RPMI7951 (cell line): Measurements from ENCODE around the gene CSRP1. TPM values are rescaled to one million over a fixed set of nuclear protein-coding genes. Genes with fewer than 3 reads are reported as not detected.
A peak's percentile ranks its signal among the peaks of the same experiment; 100 is the strongest.

ENCODE experiments used
- DNase-seq: peaks from one replicate; pipeline ENCODE4 v3.0.0-alpha.2; 2012; ENCODE audit warnings: low read depth
- total RNA-seq: library from RNA; depleted of rRNA; stranded (reverse); fragments of >200 nt; shearing (Covaris generic); gene quantifications from 2 replicates; pipeline ENCODE4 v1.2.3, GENCODE V29; 2014

Gene CSRP1
- total RNA-seq, 1 experiment from 2014 or later: 292 TPM

DNA sequence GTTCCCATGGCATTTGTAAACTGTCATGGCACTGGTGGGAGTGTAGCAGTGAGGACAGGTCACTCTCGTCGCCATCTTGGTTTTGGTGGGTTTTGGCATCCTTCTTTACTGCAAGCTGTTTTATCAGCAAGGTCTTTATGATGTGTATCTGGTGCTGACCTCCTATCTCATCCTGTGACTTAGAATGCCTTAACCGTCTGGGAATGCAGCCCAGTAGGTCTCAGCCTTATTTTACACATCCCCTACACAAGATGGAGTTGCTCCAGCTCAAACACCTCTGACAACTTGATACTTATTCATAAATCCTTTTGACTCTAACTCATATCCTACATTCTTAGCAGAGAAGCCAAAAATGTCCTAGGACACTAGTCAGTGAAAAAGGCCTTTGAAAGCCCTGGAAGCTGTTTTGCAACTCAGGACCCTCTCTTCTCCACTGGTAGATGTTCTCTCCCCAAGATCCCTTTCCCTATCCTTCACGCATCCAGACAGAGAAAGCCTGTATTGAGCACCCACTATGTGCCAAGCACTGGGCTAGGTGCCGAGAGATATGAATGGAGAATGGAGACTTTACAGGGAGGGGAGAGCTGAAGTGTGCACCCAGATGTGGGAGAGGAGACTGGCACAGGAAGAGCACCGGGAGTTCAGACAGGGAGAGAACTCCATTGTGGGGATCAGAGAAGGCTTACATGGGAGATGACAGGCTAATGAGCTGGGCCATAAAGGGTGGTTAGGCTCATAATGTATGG lies 6.7 kb upstream of the CSRP1 start:
- no peak for DNase-seq

DNA sequence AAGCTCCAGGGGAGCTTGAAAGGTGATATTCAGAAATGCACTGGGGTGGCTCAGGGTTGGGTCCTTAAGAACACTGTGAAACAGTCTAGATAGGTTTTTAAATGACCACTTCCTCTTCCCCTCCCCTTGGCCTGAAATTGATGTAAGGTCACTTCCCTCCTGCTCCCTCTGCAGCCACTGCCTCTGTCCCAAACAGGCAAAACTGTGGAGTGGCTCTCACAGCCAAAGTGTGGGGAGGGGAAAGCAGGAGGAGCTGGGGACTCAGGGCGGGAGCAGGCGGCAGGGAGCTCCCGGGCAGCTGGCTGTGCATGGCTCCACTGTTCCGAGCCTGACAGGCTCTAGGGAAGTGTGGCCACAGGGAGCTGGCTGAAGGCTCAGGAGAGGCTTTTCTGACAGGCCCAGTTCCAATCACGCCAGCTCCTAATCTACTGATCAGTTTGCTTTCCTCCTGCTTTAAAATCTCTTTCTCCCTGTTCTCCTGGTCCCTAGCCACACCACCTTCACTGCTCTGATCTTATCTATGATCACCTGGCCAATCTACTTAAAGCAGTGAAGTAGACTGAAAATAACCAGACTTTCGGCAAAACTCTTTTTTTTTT lies 5.1 kb upstream of the CSRP1 start:
- DNase-seq: peak; percentile 53

- DNase-seq: no peak
Measured at GRCh38 chr1:201511396-201511940, 4.5 kb upstream of the CSRP1 start.

- DNase-seq: no peak
Measured at GRCh38 chr1:201510734-201511133, 3.8 kb upstream of the CSRP1 start.

- DNase-seq: no peak
Measured at GRCh38 chr1:201509601-201510374, 2.9 kb upstream of the CSRP1 start.

GRCh38 chr1:201508809-201509208 lies 1.9 kb upstream of the CSRP1 start:
- no peak for DNase-seq

- DNase-seq: no peak
Measured at GRCh38 chr1:201507360-201507675, 395 bp upstream of the CSRP1 start.

DNA sequence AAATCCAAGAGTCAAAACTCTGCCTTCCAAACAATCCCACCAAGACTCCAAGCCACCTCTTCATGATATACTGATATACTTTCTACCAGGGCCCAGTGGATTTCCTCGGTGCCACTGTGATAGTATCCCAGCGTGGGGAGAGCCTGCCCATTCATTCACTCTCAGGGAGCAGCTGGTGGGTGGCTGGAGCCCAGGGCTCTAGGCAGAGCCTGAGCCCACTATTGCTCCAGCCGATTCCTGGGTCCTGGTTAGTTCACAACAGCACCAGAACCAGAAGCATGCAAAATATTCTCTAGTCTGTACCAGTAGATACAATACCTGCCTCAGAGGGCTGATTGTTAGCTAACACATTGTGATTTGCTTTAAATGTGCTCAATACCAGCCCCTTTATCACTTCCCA lies 831 bp downstream of the CSRP1 start:
- no peak for DNase-seq

DNA sequence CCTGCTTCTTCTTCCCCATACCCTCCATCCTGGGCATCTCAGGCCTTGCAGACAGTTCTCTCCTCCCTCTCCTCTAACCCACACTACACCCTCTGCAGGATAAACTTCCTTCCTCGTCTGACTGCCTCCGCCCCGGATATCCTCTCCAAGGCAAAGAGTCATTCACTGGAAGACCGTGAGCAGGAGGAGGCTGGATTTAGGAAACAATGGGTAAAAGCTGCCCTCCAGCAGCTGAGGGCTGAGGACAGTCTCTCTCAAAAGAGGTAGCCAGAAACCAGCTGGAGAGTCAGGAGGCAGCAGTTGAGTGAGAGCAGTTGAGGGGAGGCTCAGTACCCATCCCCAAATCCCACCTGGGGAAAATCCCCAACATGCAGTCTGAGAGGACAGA lies 1.4 kb downstream of the CSRP1 start:
- DNase-seq: peak; percentile 71

GRCh38 chr1:201504799-201505502 lies 2.0 kb downstream of the CSRP1 start:
- DNase-seq: no peak

DNA sequence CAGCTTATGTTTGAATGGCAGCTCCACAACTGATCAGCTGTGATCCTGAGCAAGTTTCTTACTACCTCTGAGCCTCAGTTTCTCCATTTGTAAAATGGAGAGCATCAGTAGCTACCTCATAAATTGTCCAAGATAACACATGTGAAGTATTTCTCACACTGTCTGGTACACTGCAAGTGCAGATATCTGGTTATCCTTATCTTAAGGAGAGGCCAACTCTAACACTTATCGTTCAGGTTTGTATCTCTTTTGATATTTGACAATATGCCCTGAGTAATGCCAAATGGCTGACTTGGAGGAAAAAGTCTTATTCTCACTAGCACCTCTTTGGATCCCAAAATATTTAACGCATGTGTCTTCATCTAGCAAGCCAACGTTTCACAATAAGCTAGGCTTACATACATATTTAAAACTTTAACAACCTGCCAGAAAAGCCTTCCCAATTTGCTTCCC lies 2.7 kb downstream of the CSRP1 start:
- DNase-seq: no peak

GRCh38 chr1:201503397-201504176 lies 3.3 kb downstream of the CSRP1 start:
- DNase-seq: peak; percentile 93

- no peak for DNase-seq
Measured at GRCh38 chr1:201502511-201502857, 4.4 kb downstream of the CSRP1 start.

DNA sequence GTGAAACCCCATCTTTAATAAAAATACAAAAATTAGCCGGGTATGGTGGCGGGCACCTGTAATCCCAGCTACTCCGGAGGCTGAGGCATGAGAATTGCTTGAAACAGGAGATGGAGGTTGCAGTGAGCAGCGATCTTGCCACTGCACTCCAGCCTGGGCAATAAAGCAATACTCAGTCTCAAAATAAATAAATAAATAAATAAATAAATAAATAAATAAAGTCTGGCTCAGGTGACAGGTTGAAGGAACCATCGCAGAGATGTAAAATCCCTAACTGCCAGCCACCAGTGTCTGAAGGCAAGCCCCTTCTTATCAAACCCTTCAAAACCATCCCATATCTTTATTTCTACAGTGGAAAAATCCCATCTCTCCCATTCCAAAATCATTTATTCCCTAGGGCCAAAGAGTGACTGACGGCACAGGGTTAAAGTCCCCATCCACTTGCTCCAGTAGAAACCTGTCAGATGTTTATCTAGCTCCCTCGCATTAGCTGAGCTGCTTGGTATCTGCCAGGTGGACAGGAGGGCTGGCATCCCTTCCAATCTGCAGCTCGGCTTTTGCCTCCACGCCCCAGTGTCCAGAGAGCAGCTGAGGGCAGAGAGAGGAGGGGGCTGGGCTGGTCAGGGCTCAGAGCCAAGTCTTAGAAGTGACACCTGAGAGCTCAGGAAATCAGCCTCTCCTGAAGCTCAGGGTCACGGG lies 5.0 kb downstream of the CSRP1 start:
- DNase-seq: no peak

DNA sequence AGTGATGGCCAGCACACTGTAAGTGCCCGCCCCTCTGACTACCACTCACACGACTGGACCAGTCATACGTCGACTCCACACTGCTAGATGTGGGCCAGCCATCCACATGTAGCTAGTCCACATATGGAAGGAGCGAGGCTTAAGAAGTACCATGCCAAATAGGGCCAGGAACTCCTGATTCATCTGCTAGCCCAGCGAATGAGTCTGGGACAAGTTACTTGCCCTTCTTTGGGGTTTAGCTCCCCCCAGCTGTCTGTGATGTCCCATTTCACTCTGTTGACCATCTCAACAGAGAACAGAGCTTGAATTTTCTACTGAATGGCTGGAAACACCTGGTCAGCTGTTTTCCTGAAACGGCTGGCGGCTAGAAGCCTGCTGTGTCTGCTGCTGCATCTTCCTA lies 5.8 kb downstream of the CSRP1 start:
- DNase-seq: peak; percentile 50

DNA sequence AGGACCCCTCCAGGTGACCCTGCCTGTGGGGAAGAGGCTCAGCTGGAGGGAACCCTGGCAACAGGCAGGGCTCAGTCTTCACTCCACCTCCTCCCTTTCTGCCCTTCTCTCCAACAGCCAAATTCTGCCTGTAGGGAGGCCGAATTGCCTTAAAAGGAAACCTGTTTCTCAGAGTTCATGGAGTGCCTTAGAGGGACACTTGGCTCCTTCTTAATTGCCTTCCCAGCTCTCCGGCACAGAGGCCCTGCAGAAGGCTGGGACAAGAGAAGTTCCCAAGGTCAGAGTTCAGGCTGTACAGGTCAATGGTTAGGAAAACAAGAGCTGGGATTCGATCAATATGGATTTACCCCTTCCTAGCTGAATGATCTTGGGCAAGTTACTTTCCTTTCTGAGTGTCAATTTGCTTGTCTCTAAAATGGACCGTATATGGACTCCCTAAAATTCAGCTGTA lies 6.2 kb downstream of the CSRP1 start:
- DNase-seq: peak; percentile 42

DNA sequence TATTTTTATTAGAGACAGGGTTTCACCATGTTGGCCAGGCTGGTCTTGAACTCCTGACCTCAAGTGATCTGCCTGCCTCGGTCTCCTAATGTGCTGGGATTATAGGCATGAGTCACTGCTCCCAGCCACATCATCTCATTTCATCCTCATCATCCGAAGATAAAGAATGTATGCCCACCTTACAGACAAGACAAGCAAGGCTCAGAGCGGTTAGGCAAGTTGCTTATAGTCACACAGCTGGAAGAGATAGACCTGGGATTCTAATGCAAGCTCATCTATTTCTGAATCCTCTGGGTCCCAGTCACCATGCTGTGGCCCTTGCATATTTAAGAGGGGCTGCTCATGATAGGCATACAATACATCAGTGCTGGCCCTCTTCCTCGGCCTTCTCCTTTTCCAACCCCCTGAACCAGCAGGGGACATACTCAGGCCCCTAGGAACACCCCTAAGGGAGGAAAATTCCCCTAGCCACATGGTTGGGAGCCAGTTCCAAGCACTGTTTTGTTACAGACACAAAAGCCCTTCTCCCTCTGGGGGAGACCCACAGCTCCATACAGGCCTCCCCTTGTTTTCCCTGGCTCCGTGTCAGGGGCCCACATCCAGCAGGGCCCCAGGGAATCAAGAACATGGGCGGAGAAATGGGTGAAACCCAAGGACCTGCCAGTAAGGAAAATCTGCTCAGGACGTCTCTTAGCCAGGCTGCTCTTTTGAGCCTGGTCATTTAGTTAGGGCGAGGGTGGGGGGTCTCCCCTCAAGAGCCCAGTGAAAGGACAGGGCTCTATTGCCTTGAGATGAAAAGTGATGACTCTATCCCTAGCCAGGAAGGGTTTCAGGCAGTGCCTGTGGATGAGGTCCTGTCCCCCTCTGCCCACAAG lies 6.9 kb downstream of the CSRP1 start:
- no peak for DNase-seq

DNA sequence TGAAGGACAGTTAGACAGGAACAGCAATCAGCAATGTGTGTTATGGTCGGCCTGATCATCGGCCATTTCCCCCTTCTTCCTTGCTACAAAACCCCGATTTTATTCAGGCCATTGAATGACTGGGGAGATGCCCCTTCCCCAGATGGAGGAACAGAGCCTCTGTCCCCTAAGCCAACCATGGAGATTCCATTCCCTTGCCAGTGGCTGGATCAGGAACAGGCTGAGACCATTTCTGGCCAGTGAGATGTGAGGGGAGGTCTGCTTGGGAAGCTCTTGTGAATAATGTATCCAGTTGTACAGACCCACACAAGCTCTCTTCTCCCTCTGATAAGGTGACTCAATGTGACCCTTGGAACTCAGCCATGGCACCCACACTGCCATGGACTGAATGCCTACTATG lies 7.7 kb downstream of the CSRP1 start:
- no peak for DNase-seq

- DNase-seq: no peak
Measured at GRCh38 chr1:201498621-201499020, 8.3 kb downstream of the CSRP1 start.
